H7 (cell line): ENCODE measurements around the gene LDB1. TPM values are rescaled to one million over a fixed set of nuclear protein-coding genes. Genes with fewer than 3 reads are reported as not detected.
A peak's percentile ranks its signal among the peaks of the same experiment; 100 is the strongest.

Source experiments
- DNase-seq: peaks from one replicate; pipeline ENCODE4 v3.0.0; 2012
- H3K27me3 ChIP-seq: 2 replicates; pipeline ENCODE4 v1.6.0; 2011; ENCODE audit warnings: mild to moderate bottlenecking, low read length; ENCODE audit not compliant: control insufficient read depth, insufficient read depth
- H3K36me3 ChIP-seq: replicated peaks from 2 replicates; pipeline ENCODE4 v1.5.1; 2011; ENCODE audit warnings: low read length; ENCODE audit not compliant: control insufficient read depth, insufficient read depth
- H3K4me3 ChIP-seq: 2 replicates; pipeline ENCODE4 v1.5.1; 2011; ENCODE audit warnings: low read depth, mild to moderate bottlenecking, control low read depth, low read length, moderate library complexity; ENCODE audit not compliant: insufficient read depth
- total RNA-seq: library from RNA; depleted of rRNA; stranded (reverse); fragments of >200 nt; shearing (Covaris generic); gene quantifications from 2 replicates; pipeline ENCODE4 v1.2.3, GENCODE V29; 2014

LDB1 gene
- total RNA-seq, 1 experiment from 2014 or later, result 85.5 TPM

- DNase-seq, result peak; percentile 28
- peaks cover 49% of the 10 kb centered on the region for H3K36me3 ChIP-seq
- H3K27me3 ChIP-seq, result no peaks in the 10 kb centered on the region
- no peak overlapping the region for H3K4me3 ChIP-seq
These were observed 26.8 kb upstream of the LDB1 start for GRCh38 chr10:102146971-102147428.

- peak; percentile 18 for DNase-seq
- peaks cover 71% of the 10 kb centered on the region for H3K36me3 ChIP-seq
- H3K4me3 ChIP-seq, result no peak overlapping the region
- no peaks in the 10 kb centered on the region for H3K27me3 ChIP-seq
These were observed 21.5 kb upstream of the LDB1 start for GRCh38 chr10:102141583-102142107.

DNA sequence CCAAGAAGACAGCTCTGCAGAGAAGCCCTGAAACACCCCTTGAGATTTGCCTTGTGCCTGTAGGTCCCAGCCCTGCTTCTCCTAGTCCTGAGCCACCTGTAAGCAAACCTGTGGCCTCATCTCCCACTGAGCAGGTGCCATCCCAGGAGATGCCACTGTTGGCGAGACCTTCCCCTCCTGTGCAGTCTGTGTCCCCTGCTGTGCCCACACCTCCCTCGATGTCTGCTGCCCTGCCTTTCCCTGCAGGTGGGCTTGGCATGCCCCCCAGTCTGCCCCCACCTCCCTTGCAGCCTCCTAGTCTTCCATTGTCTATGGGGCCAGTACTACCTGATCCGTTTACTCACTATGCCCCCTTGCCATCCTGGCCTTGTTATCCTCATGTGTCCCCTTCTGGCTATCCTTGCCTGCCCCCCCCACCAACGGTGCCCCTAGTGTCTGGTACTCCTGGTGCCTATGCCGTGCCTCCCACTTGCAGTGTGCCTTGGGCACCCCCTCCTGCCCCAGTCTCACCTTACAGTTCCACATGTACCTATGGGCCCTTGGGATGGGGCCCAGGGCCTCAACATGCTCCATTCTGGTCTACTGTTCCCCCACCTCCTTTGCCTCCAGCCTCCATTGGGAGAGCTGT is 20.9 kb upstream of the LDB1 start:
- Histone ChIP-seq H3K4me3 (no peak overlapping the region), H3K27me3 (no peaks in the 10 kb centered on the region), H3K36me3 (peaks cover 67% of the 10 kb centered on the region)
- DNase-seq, result peak; percentile 28

DNA sequence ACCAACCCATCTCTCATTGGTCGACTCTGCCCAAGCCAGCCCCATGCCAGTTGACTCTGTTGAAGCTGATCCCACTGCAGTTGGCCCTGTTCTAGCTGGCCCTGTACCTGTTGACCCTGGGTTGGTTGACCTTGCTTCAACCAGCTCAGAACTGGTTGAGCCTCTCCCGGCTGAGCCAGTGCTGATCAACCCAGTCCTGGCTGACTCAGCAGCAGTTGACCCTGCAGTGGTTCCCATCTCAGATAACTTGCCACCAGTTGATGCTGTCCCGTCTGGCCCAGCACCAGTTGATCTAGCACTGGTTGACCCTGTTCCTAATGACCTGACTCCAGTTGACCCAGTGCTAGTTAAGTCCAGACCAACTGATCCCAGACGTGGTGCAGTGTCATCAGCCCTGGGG is 20.1 kb upstream of the LDB1 start:
- Histone ChIP-seq H3K36me3 (peaks cover 67% of the 10 kb centered on the region), H3K27me3 (no peaks in the 10 kb centered on the region), H3K4me3 (no peak overlapping the region)
- DNase-seq, result peak; percentile 16

GRCh38 chr10:102139281-102140110 is 19.3 kb upstream of the LDB1 start:
- no peak overlapping the region for H3K4me3 ChIP-seq
- no peak for DNase-seq
- peaks cover 62% of the 10 kb centered on the region for H3K36me3 ChIP-seq
- no peaks in the 10 kb centered on the region for H3K27me3 ChIP-seq

DNA sequence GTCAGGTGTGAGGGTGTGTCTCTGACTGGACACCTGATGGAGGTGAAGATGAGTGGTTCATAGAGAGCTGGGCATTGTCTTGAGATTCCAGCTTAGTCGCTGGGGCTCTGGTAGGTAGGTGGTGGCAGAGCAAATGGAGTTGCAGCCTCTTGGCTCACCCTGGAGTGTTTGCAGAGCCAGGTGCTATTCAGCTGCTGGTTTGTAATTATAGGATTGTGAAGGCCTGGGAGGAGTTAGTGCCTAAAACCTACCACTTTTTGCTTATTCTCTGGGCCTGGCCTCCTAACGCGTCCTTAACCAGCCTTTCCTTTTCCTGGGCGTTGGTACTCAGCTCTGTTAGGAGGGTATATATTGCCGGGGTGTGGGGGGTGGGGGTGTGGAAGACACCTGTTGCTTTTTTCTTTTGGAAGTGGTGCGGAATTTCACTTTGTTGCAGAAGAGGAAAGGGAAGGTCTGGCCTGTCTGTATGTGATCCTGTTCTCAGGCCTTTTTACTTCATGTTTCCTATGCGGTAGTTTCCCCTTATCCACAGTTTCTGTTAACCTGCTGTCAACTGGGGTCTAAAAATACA is 15.9 kb upstream of the LDB1 start:
- no peak for DNase-seq
- no peak overlapping the region for H3K4me3 ChIP-seq
- peaks cover 41% of the 10 kb centered on the region for H3K36me3 ChIP-seq
- no peaks in the 10 kb centered on the region for H3K27me3 ChIP-seq

DNA sequence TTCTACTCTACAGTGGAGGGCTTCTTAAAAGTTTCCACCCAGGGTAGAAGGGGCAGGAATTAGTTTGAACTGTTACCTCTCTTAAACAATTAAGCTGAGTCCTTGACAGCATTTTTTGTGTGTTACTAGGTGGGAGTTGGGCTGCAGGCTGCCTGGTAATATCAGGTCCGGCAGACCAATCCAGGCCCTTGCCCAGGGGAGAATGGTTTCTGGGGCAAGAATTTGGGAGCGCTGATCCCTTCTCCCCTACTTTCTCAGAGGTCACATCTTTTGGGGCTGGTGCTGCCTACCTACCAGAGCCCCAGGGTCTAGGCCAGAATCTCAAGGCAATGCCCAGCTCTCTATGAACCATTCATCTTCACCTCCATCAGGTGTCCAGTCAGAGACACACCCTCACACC is 14.2 kb upstream of the LDB1 start:
- Histone ChIP-seq H3K36me3 (peaks cover 25% of the 10 kb centered on the region), H3K27me3 (no peaks in the 10 kb centered on the region), H3K4me3 (peak overlapping the region; percentile 98)
- DNase-seq, result no peak

- H3K27me3 ChIP-seq, result no peaks in the 10 kb centered on the region
- H3K36me3 ChIP-seq, result peaks cover 17% of the 10 kb centered on the region
- peak overlapping the region; percentile 98 for H3K4me3 ChIP-seq
- peak; percentile 89 for DNase-seq
These were observed 13.4 kb upstream of the LDB1 start for GRCh38 chr10:102133373-102134195.

DNA sequence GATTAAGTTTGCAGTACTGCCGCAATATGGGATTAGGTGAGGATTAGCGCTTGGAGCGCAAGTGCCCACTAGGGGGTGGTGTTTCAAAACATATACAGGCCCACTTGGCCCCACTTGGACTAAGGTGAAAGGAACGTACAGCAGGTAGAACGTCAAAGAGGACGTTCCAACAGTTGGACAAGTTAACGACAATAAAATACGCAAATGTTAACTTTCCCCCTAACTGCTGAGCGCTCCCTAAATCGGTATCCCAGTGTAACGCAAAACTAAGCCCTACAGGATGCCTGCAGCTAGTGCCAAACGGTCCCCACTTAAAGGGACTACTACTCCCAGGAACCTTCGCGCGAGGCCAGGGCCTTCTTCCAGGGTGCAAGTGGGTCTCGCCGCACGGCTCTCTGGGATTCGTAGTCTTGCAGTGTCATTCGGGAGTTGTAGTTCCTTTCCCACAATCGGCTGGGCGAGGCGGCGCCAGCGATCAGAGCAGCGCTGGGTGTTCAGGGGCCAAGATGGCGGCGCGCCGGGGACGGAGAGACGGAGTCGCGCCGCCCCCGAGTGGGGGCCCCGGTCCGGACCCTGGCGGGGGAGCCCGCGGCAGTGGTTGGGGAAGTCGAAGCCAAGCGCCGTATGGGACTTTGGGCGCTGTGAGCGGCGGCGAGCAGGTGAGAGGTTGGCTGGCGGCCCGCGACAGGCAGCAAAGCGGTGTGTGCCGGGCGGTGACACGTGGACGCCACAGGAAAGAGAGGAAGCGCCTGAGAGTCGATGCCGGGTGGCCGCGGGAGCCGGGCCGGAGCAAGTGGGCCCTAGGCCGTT is 12.6 kb upstream of the LDB1 start, which contains the start of gene PPRC1:
Gene PPRC1 (plus strand): TSS at position 478 of the 810 bp plus-strand sequence. CDS start 29 bp downstream, at position 507.
- no peaks in the 10 kb centered on the region for H3K27me3 ChIP-seq
- DNase-seq, result peak; percentile 96
- H3K4me3 ChIP-seq, result peak within 1 kb of the TSS; percentile 98
- H3K36me3 ChIP-seq, result peaks cover 8% of the 10 kb centered on the region

- no peak overlapping the region for H3K4me3 ChIP-seq
- H3K27me3 ChIP-seq, result no peaks in the 10 kb centered on the region
- DNase-seq, result peak; percentile 62
- 0 out of 2 replicates have a peak, but pooled peaks cover 3% of the 10 kb centered on the region for H3K36me3 ChIP-seq
These were observed 12.0 kb upstream of the LDB1 start for GRCh38 chr10:102132193-102132562.

DNA sequence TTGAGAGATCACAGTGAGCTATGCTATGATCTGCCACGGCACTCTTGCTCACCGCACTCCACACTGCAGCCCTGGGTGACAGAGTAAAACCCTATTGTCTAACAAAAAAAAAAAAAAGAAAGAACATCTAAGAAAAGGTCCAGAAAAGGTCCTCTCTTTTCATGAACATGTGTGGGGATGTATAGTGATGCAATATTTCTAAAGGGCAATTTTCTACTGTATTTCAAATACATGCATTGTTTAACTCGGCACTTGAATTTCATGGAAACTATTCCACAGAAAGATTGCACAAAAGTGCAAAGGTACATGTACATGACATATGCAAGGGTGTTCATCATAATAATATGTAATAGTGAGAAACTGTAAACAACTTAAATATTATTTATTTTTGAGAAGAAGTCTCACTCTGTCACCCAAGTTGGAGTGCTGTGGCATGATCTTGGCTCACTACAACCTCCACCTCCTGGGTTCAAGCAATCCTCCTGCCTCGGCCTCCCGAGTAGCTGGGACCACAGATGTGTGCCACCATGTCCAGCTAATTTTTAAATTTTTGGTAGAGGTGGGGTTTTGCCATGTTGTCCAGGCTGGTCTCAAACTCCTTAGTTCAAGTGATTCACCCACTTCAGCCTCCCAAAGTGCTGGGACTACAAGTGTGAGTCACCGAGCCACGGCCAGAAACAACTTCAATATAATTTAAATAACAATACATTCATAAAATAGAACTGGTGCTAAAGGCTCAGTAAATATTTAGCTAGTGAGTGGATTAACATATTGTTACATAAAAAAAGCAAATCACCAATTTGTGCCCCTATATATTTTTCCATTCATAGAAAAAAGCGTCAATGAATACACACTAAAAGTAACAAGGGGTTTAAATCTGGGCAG is 11.4 kb upstream of the LDB1 start:
- no peak for DNase-seq
- Histone ChIP-seq H3K36me3 (0 out of 2 replicates have a peak, but pooled peaks cover 3% of the 10 kb centered on the region), H3K4me3 (no peak overlapping the region), H3K27me3 (no peaks in the 10 kb centered on the region)

DNA sequence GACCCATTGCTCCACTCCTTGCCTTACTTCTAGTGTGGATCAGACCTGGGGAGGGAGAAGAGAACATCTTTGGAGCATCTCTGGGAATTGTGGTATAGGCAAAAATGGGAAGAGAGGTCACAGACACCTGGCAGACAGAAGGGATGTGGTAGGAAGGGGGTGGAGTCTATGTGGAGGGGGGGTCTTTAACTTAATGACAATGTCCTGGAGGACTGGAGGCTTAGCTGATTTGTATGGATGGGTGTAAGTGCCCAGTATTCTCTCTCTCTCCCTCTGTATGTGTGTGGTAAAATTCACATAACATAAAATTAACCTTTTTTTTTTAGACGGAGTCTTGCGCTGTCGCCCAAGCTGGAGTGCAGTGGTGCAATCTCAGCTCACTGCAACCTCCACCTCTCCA is 3.1 kb upstream of the LDB1 start:
- H3K27me3 ChIP-seq, result no peaks in the 10 kb centered on the region
- DNase-seq, result no peak
- H3K4me3 ChIP-seq, result no peak overlapping the region
- no peaks in the 10 kb centered on the region for H3K36me3 ChIP-seq

GRCh38 chr10:102122450-102122849 is 2.3 kb upstream of the LDB1 start:
- Histone ChIP-seq H3K4me3 (no peak overlapping the region), H3K27me3 (no peaks in the 10 kb centered on the region), H3K36me3 (no peaks in the 10 kb centered on the region)
- DNase-seq, result no peak
